ENCODE results near the gene SLC35D2.

The SLC35D2 gene

GRCh38 chr9:96408409-96409280 is 25.1 kb upstream of the SLC35D2 start:
- peaks cover 44% of the 10 kb centered on the region for H3K36me3 ChIP-seq (ENCODE audit: insufficient read depth, low read length)
- H3K9ac ChIP-seq (ENCODE audit: low read depth, low read length) = no peak overlapping the region
- no peak overlapping the region for H3K27ac ChIP-seq (ENCODE audit: low read length)
- peaks cover 22% of the 10 kb centered on the region; the same call in 1 of the 2 replicates for H3K4me1 ChIP-seq (ENCODE audit: insufficient read depth, low read length)
- H3K27me3 ChIP-seq (ENCODE audit: insufficient read depth, low read length, poor library complexity) = no peaks in the 10 kb centered on the region
- H2AFZ ChIP-seq (ENCODE audit: low read depth, low read length) = no peak overlapping the region
- DNase-seq (no peak), ATAC-seq (ENCODE audit: insufficient read depth, low read depth) (peak; percentile 33; the same call in 1 of the 3 replicates)
- no peak overlapping the region for H3K4me3 ChIP-seq (ENCODE audit: low read depth in 1 of 2, low read length in 2 of 2)
- peaks cover 75% of the 10 kb centered on the region for H4K20me1 ChIP-seq (ENCODE audit: insufficient read depth, low read length)
- TF ChIP-seq EZH2 (IDR thresholded peaks at IDR 0.05; ENCODE audit: borderline replicate concordance, low read depth, low read length, severe bottlenecking) (no peak), CTCF (IDR thresholded peaks at IDR 0.05; ENCODE audit: borderline replicate concordance, extremely low read depth, low read length, poor library complexity, severe bottlenecking) (no peak)
- H3K9me3 ChIP-seq (ENCODE audit: insufficient read depth, low read length, severe bottlenecking) = no peaks in the 10 kb centered on the region
- no peak overlapping the region for H3K4me2 ChIP-seq (ENCODE audit: insufficient read depth, low read length)
- peaks cover 95% of the 10 kb centered on the region for H3K79me2 ChIP-seq (ENCODE audit: insufficient read depth, low read length)

GRCh38 chr9:96400132-96400910 is 16.8 kb upstream of the SLC35D2 start:
- H3K4me1 ChIP-seq (ENCODE audit: insufficient read depth, low read length) = no peaks in the 10 kb centered on the region
- no peak for DNase-seq
- TF ChIP-seq EZH2 (IDR thresholded peaks at IDR 0.05; ENCODE audit: borderline replicate concordance, low read depth, low read length, severe bottlenecking) = no peak
- no peak for TF ChIP-seq CTCF (IDR thresholded peaks at IDR 0.05; ENCODE audit: borderline replicate concordance, extremely low read depth, low read length, poor library complexity, severe bottlenecking)
- H3K4me2 ChIP-seq (ENCODE audit: insufficient read depth, low read length) = no peak overlapping the region
- no peak overlapping the region for H2AFZ ChIP-seq (ENCODE audit: low read depth, low read length)
- H4K20me1 ChIP-seq (ENCODE audit: insufficient read depth, low read length) = peaks cover 74% of the 10 kb centered on the region
- peaks cover 92% of the 10 kb centered on the region for H3K79me2 ChIP-seq (ENCODE audit: insufficient read depth, low read length)
- no peaks in the 10 kb centered on the region for H3K9me3 ChIP-seq (ENCODE audit: insufficient read depth, low read length, severe bottlenecking)
- H3K9ac ChIP-seq (ENCODE audit: low read depth, low read length) = no peak overlapping the region
- ATAC-seq (ENCODE audit: insufficient read depth, low read depth) = no peak
- no peaks in the 10 kb centered on the region for H3K27me3 ChIP-seq (ENCODE audit: insufficient read depth, low read length, poor library complexity)
- H3K27ac ChIP-seq (ENCODE audit: low read length) = no peak overlapping the region
- H3K4me3 ChIP-seq (ENCODE audit: low read depth in 1 of 2, low read length in 2 of 2) = no peak overlapping the region
- peaks cover 45% of the 10 kb centered on the region for H3K36me3 ChIP-seq (ENCODE audit: insufficient read depth, low read length)

GRCh38 chr9:96399325-96399633 is 15.8 kb upstream of the SLC35D2 start:
- H4K20me1 ChIP-seq (ENCODE audit: insufficient read depth, low read length) = peaks cover 74% of the 10 kb centered on the region
- H3K27me3 ChIP-seq (ENCODE audit: insufficient read depth, low read length, poor library complexity) = no peaks in the 10 kb centered on the region
- TF ChIP-seq EZH2 (IDR thresholded peaks at IDR 0.05; ENCODE audit: borderline replicate concordance, low read depth, low read length, severe bottlenecking) = no peak
- TF ChIP-seq CTCF (IDR thresholded peaks at IDR 0.05; ENCODE audit: borderline replicate concordance, extremely low read depth, low read length, poor library complexity, severe bottlenecking) = no peak
- H3K36me3 ChIP-seq (ENCODE audit: insufficient read depth, low read length) = peaks cover 54% of the 10 kb centered on the region
- H3K79me2 ChIP-seq (ENCODE audit: insufficient read depth, low read length) = peaks cover 91% of the 10 kb centered on the region
- ATAC-seq (ENCODE audit: insufficient read depth, low read depth) = no peak
- H3K4me3 ChIP-seq (ENCODE audit: low read depth in 1 of 2, low read length in 2 of 2) = no peak overlapping the region
- H3K9me3 ChIP-seq (ENCODE audit: insufficient read depth, low read length, severe bottlenecking) = no peaks in the 10 kb centered on the region
- H3K4me2 ChIP-seq (ENCODE audit: insufficient read depth, low read length) = no peak overlapping the region
- H2AFZ ChIP-seq (ENCODE audit: low read depth, low read length) = no peak overlapping the region
- no peaks in the 10 kb centered on the region for H3K4me1 ChIP-seq (ENCODE audit: insufficient read depth, low read length)
- no peak for DNase-seq
- peak overlapping the region; percentile 42; the same call in 1 of the 2 replicates for H3K27ac ChIP-seq (ENCODE audit: low read length)
- no peak overlapping the region for H3K9ac ChIP-seq (ENCODE audit: low read depth, low read length)

All from DND-41 (cell line).